Cardiac muscle cell (in vitro differentiated cells and primary cell): Measurements from ENCODE around the gene TMEM266. TPM values are rescaled to one million over a fixed set of nuclear protein-coding genes. Genes with fewer than 3 reads are reported as not detected.

Source experiments
- DNase-seq, 2 donors: peaks; one replicate each; pipeline versions ENCODE4 v3.0.0 to v3.0.0-alpha.2; 2010 to 2017; ENCODE audit warnings: low read depth in 1 of 2, low spot score in 1 of 2
- H3K27ac ChIP-seq: fragments of 200-600 bp; sonication (generic); 2 replicates; pipeline ENCODE4 v1.5.1; 2016
- H3K27me3 ChIP-seq: fragments of 200-600 bp; sonication (generic); 2 replicates; pipeline ENCODE4 v1.6.0; 2016; ENCODE audit warnings: control low read depth
- H3K36me3 ChIP-seq: fragments of 200-600 bp; sonication (generic); 2 replicates; pipeline ENCODE4 v1.5.1; 2016; ENCODE audit warnings: control low read depth
- H3K4me1 ChIP-seq: fragments of 200-600 bp; sonication (generic); 2 replicates; pipeline ENCODE4 v1.8.1; 2017; ENCODE audit warnings: low read depth, mild to moderate bottlenecking, mixed run types
- H3K4me3 ChIP-seq: fragments of 200-600 bp; sonication (generic); 2 replicates; pipeline ENCODE4 v1.5.1; 2016; ENCODE audit warnings: mild to moderate bottlenecking
- H3K9me3 ChIP-seq: fragments of 200-600 bp; sonication (generic); 2 replicates; pipeline ENCODE4 v1.5.1; 2017; ENCODE audit warnings: low read depth, mild to moderate bottlenecking, control low read depth
- polyA plus RNA-seq: library from polyadenylated mRNA; unstranded; fragments of >200 nt; fragmentation: Nextera tagmentation; extraction: Ambion mirVana; gene quantifications from 2 replicates; pipeline ENCODE4 v1.2.1, GENCODE V29; 2016
- total RNA-seq: library from RNA; depleted of rRNA; stranded (reverse); fragments of >200 nt; gene quantifications from 2 replicates; pipeline ENCODE4 v1.2.3, GENCODE V29; 2016
- TF ChIP-seq, protein P1 (sequence below): IDR thresholded peaks from 2 replicates; pipeline ENCODE4 v1.5.1; 2012; ENCODE audit warnings: low read depth, mild to moderate bottlenecking, low read length

TMEM266 gene
- total and polyA plus RNA-seq, 2 experiments from 2014 or later = 0.12 to 1.5 TPM

DNA sequence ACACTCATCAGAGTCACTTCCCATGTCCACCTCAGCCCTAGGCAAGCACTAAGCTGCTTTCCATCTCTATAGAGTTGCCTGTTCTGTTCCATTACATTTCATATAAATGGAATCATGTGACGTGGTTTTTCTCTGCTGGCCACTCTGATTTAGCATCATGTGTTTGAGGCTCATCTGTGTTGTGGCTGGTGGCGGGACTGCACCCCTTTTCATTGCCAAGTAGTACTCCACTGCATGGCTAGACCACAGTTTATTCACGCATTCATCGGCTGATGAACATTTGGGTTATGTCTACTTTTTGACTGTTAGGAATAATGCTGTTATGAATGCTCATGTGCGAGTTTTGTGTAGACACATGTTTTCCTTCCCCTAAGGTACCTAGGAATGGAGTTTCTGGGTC, 114.9 kb downstream of the TMEM266 start:
- Histone ChIP-seq H3K27ac (no peak overlapping the region), H3K27me3 (no peaks in the 10 kb centered on the region), H3K9me3 (no peaks in the 10 kb centered on the region), H3K4me1 (no peaks in the 10 kb centered on the region), H3K4me3 (no peak overlapping the region), H3K36me3 (no peaks in the 10 kb centered on the region)
- TF ChIP-seq, protein P1, sequence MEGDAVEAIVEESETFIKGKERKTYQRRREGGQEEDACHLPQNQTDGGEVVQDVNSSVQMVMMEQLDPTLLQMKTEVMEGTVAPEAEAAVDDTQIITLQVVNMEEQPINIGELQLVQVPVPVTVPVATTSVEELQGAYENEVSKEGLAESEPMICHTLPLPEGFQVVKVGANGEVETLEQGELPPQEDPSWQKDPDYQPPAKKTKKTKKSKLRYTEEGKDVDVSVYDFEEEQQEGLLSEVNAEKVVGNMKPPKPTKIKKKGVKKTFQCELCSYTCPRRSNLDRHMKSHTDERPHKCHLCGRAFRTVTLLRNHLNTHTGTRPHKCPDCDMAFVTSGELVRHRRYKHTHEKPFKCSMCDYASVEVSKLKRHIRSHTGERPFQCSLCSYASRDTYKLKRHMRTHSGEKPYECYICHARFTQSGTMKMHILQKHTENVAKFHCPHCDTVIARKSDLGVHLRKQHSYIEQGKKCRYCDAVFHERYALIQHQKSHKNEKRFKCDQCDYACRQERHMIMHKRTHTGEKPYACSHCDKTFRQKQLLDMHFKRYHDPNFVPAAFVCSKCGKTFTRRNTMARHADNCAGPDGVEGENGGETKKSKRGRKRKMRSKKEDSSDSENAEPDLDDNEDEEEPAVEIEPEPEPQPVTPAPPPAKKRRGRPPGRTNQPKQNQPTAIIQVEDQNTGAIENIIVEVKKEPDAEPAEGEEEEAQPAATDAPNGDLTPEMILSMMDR = no peak
- no peak for DNase-seq

DNA sequence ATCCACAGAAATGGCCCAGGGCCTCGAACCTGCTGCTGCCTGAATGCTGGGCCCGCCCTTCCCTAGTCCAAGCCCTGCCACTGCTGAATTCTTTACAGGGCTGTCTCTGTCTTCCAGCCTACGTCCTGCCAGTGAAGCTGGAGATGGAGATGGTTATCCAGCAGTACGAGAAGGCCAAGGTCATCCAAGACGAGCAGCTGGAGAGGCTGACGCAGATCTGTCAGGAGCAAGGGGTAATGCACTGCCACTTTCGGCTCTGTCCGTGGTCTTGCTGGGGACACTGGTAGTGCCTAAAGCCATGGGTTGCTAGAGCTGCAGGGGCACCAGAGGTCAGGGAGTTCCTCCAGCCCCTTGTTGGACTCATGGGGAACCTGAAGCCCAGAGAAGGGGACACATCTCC, 115.7 kb downstream of the TMEM266 start:
- Histone ChIP-seq H3K4me1 (no peaks in the 10 kb centered on the region), H3K9me3 (no peaks in the 10 kb centered on the region), H3K27ac (no peak overlapping the region), H3K27me3 (no peaks in the 10 kb centered on the region), H3K4me3 (no peak overlapping the region), H3K36me3 (no peaks in the 10 kb centered on the region)
- no peak for DNase-seq
- TF ChIP-seq, protein P1 = no peak

DNA sequence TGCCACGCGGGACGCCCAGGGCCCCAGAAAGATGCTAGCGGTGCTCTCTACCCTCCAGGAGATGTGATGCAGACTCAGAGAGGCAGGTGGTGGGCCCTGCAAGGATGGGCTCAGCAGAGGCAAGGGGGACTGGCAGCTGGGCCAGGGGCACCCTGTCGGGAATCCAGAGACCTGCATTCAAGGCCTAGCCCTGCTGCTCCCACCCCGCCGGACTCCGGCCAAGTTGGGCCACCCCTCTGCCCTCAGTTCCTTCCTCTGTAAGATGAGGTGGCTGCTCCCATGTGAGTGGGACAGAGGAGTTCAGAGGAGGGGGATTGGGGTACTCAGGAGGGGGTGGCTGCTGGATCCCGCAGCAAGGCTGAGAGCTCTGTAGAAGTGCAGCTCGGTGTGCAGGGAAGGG, 116.3 kb downstream of the TMEM266 start:
- Histone ChIP-seq H3K4me3 (no peak overlapping the region), H3K4me1 (no peaks in the 10 kb centered on the region), H3K36me3 (no peaks in the 10 kb centered on the region), H3K9me3 (no peaks in the 10 kb centered on the region), H3K27me3 (no peaks in the 10 kb centered on the region), H3K27ac (no peak overlapping the region)
- DNase-seq = no peak
- TF ChIP-seq, protein P1 = no peak

DNA sequence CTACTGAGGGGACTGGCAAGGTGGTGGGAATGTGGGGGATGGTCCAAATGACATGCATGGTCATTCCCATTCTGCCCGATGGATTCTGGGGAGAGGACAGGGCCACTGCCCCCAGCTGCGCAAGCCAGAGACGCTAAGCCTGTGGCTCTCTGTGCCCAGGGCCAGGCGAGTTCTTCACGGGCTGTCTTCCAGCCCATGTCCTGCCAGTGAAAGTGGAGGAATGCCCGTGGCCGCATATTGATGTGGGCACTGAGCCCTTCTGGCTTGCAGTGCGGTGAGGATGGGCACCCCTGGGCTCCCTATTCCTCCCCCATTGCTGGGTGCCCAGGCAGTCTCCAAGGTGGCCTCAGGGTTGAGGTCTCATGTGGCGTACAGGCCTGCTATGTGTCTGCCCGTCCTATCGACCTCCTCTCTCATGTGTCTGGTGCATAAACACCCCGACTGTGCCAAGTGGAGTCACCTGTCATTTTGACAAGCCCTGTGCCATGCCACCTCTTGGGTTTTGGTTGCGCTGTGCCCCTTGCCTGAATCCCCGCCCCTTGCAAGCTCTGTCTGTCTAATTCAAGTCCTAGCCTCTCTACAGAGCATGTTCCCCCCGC, 116.8 kb downstream of the TMEM266 start:
- Histone ChIP-seq H3K27ac (no peak overlapping the region), H3K9me3 (no peaks in the 10 kb centered on the region), H3K4me3 (no peak overlapping the region), H3K36me3 (no peaks in the 10 kb centered on the region), H3K27me3 (no peaks in the 10 kb centered on the region), H3K4me1 (no peaks in the 10 kb centered on the region)
- TF ChIP-seq, protein P1 = no peak
- no peak for DNase-seq

DNA sequence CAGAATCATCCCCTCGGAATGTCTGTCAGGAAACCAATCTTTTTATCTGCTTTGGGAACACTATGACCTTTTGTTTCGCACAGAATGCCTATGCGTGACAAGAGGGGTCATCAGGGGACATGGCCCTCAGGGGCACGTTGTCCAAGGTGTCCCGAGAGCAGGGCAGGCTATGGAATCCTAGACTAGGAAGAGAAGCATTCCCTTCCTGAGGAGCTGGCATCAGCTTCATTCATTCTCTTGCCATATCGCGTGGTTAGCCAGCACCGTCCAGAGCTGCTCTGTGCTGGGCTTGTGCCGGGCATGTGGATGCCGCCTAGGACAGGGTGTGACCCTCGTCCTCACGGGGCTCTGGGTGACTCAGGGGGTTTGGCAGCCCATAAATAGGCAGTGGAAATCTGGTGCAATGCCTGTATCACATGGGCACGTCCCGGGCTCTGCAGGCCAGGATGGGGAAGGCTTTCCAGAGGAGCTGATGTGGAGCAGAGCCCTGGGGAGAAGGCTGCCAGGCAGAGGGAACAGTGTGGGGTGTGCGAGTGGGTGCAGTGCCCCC, 117.8 kb downstream of the TMEM266 start:
- no peaks in the 10 kb centered on the region for H3K9me3 ChIP-seq

More for the DNA sequence above, 117.8 kb downstream of the TMEM266 start:
- Histone ChIP-seq H3K36me3 (no peaks in the 10 kb centered on the region), H3K27ac (no peak overlapping the region), H3K4me3 (no peak overlapping the region), H3K4me1 (no peaks in the 10 kb centered on the region), H3K27me3 (no peaks in the 10 kb centered on the region)
- peak in 1 of 2 donors; percentile 70 for DNase-seq
- TF ChIP-seq, protein P1 = no peak
